Globus pallidus (tissue), 1 donor: Measurements from ENCODE around the gene PALD1.
"Not testable (repeated sequence)": the region's sequence is repeated elsewhere in the genome, so short reads cannot be mapped to it uniquely, and the experiment has no call there.

ENCODE experiments used
- DNase-seq: peaks from one replicate; pipeline ENCODE4 v3.0.0-alpha.2; 2015; ENCODE audit warnings: low spot score

Gene PALD1

GRCh38 chr10:70481831-70482530, 3.4 kb downstream of the PALD1 start:
- peak; percentile 51 for DNase-seq

- no peak for DNase-seq
Observed at GRCh38 chr10:70482982-70483760, 4.6 kb downstream of the PALD1 start.

GRCh38 chr10:70483872-70484271, 5.3 kb downstream of the PALD1 start:
- DNase-seq, result not testable (repeated sequence)

GRCh38 chr10:70487824-70488223, 9.3 kb downstream of the PALD1 start:
- no peak for DNase-seq

GRCh38 chr10:70490142-70490541, 11.6 kb downstream of the PALD1 start:
- no peak for DNase-seq

GRCh38 chr10:70491614-70492013, 13.0 kb downstream of the PALD1 start:
- no peak for DNase-seq

- peak; percentile 69 for DNase-seq
Observed at GRCh38 chr10:70492786-70493659, 14.5 kb downstream of the PALD1 start.

- DNase-seq, result no peak
Observed at GRCh38 chr10:70493660-70494234, 15.2 kb downstream of the PALD1 start.

GRCh38 chr10:70494536-70494935, 16.0 kb downstream of the PALD1 start:
- DNase-seq, result no peak

GRCh38 chr10:70494966-70495365, 16.4 kb downstream of the PALD1 start:
- DNase-seq, result no peak

- DNase-seq, result no peak
Observed at GRCh38 chr10:70495691-70496261, 17.2 kb downstream of the PALD1 start.

GRCh38 chr10:70496341-70497119, 18.0 kb downstream of the PALD1 start:
- DNase-seq, result no peak

- DNase-seq, result no peak
Observed at GRCh38 chr10:70497120-70497545, 18.6 kb downstream of the PALD1 start.

- no peak for DNase-seq
Observed at GRCh38 chr10:70498970-70499835, 20.6 kb downstream of the PALD1 start.

GRCh38 chr10:70499836-70500167, 21.2 kb downstream of the PALD1 start:
- DNase-seq, result no peak

- no peak for DNase-seq
Observed at GRCh38 chr10:70500368-70500767, 21.8 kb downstream of the PALD1 start.

- no peak for DNase-seq
Observed at GRCh38 chr10:70500812-70501301, 22.3 kb downstream of the PALD1 start.

- DNase-seq, result no peak
Observed at GRCh38 chr10:70502406-70502805, 23.8 kb downstream of the PALD1 start.

GRCh38 chr10:70503776-70504175, 25.2 kb downstream of the PALD1 start:
- no peak for DNase-seq
